ENCODE data around the gene L1TD1.
A peak's percentile ranks its signal among the peaks of the same experiment; 100 is the strongest.

Gene L1TD1

DNA sequence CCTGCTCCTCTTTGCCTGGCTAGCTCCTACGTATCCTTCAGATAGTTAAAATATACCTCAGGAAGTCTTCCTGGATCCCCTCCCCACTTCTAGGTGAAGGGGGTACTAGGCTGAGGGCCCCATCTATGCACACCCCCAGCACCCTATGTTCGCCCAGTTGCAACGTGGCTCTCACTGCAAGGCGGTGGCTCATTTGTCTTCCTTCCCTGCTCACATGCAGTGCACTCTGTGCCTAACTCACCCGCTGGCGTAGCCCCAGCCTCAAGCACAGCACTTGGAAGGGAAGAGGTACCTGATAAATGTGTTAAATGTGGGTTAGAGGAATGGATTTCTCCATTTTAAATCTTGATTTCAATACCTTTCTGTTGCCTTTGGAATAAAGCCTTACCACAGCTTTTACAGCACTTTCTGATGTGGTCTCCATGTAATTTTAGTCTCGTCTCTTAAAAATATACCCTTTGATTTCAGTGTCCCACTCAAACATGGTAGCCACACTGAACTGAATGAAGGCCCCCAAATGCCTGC is 39.3 kb downstream of the L1TD1 start:
- no peak overlapping the region for H3K4me3 ChIP-seq (ENCODE audit: low read length in 2 of 2)
- no peak for DNase-seq (ENCODE audit: low spot score)
- no peak overlapping the region for H3K23ac ChIP-seq (ENCODE audit: low read depth, low read length, poor library complexity)
- H3K4me1 ChIP-seq (ENCODE audit: control insufficient read depth in 2 of 2, insufficient read depth in 1 of 2, low read depth in 1 of 2, low read length in 2 of 2), result peaks cover 4 to 14% of the 10 kb centered on the region in 2 donors
- no peak overlapping the region for H3K14ac ChIP-seq (ENCODE audit: low read length)
- no CpG with 5 or more reads among the region's 7 CpGs for WGBS, 2 donors (ENCODE audit: extremely low coverage in 2 of 2, insufficient read length in 2 of 2, insufficient replicate concordance in 1 of 2)
- H4K91ac ChIP-seq (ENCODE audit: low read depth, low read length, poor library complexity), result no peak overlapping the region
- no peak overlapping the region for H2AK5ac ChIP-seq (ENCODE audit: low read depth, low read length)
- no peak overlapping the region for H3K27ac ChIP-seq (replicated peaks; ENCODE audit: low read length)
- H2BK120ac ChIP-seq (ENCODE audit: low read depth, low read length), result no peak overlapping the region
- H2BK12ac ChIP-seq (ENCODE audit: low read length), result no peak overlapping the region
- no peak overlapping the region for H4K8ac ChIP-seq (ENCODE audit: low read depth, low read length)
- H3K27me3 ChIP-seq (ENCODE audit: control insufficient read depth in 3 of 3, insufficient read depth in 3 of 3, low read depth in 1 of 3, low read length in 3 of 3), result no peaks in the 10 kb centered on the region
- H3K79me1 ChIP-seq (ENCODE audit: low read depth, low read length), result no peaks in the 10 kb centered on the region
- peak overlapping the region; percentile 36 for H3K18ac ChIP-seq (ENCODE audit: low read length)
- H3K9me3 ChIP-seq (replicated peaks in 1 of 2; ENCODE audit: control insufficient read depth in 2 of 2, insufficient read depth in 1 of 2, low read depth in 1 of 2, low read length in 2 of 2), result no peaks in the 10 kb centered on the region
- no peak overlapping the region for H2AFZ ChIP-seq (ENCODE audit: low read length)
- H2BK15ac ChIP-seq (ENCODE audit: low read length), result no peak overlapping the region
- H3K36me3 ChIP-seq (replicated peaks in 1 of 2; ENCODE audit: control insufficient read depth in 2 of 2, insufficient read depth in 2 of 2, low read length in 2 of 2), result no peaks in the 10 kb centered on the region
- no peak overlapping the region for H3K9ac ChIP-seq (ENCODE audit: low read depth, low read length, poor library complexity)
- H3K4ac ChIP-seq (ENCODE audit: low read length), result no peak overlapping the region
- H2BK5ac ChIP-seq (ENCODE audit: low read length), result no peak overlapping the region
- H3K4me2 ChIP-seq (ENCODE audit: insufficient read depth, low read length, poor library complexity, severe bottlenecking), result no peak overlapping the region

DNA sequence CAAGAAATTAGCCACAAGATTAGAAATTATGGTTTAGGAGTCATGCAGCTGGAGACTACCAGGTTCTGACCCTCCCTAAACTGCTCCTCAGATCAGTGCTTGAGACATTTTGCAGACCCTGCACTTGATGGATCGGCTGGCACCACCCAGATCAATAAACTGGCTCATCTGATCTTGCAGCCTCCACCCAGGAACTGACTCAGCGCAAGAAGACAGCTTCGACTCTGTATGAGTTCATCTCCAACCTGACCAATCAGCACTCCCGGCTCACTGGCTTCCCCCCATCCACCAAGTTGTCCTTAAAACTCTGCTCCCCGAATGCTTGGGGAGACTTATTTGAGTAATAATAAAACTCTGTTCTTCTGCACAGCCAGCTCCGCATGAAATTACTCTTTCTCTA is 40.0 kb downstream of the L1TD1 start:
- Histone ChIP-seq H3K27me3 (ENCODE audit: control insufficient read depth in 3 of 3, insufficient read depth in 3 of 3, low read depth in 1 of 3, low read length in 3 of 3) (no peaks in the 10 kb centered on the region), H3K4me2 (ENCODE audit: insufficient read depth, low read length, poor library complexity, severe bottlenecking) (no peak overlapping the region), H2BK5ac (ENCODE audit: low read length) (no peak overlapping the region), H2AFZ (ENCODE audit: low read length) (no peak overlapping the region), H3K4me1 (ENCODE audit: control insufficient read depth in 2 of 2, insufficient read depth in 1 of 2, low read depth in 1 of 2, low read length in 2 of 2) (peaks cover 4 to 14% of the 10 kb centered on the region in 2 donors), H3K18ac (ENCODE audit: low read length) (no peak overlapping the region), H3K23ac (ENCODE audit: low read depth, low read length, poor library complexity) (no peak overlapping the region), H3K79me1 (ENCODE audit: low read depth, low read length) (no peaks in the 10 kb centered on the region), H3K14ac (ENCODE audit: low read length) (no peak overlapping the region), H3K4me3 (ENCODE audit: low read length in 2 of 2) (no peak overlapping the region), H4K8ac (ENCODE audit: low read depth, low read length) (no peak overlapping the region), H2BK12ac (ENCODE audit: low read length) (no peak overlapping the region), H2AK5ac (ENCODE audit: low read depth, low read length) (no peak overlapping the region), H3K36me3 (replicated peaks in 1 of 2; ENCODE audit: control insufficient read depth in 2 of 2, insufficient read depth in 2 of 2, low read length in 2 of 2) (no peaks in the 10 kb centered on the region), H3K27ac (replicated peaks; ENCODE audit: low read length) (no peak overlapping the region), H4K91ac (ENCODE audit: low read depth, low read length, poor library complexity) (no peak overlapping the region), H3K9ac (ENCODE audit: low read depth, low read length, poor library complexity) (no peak overlapping the region), H3K4ac (ENCODE audit: low read length) (no peak overlapping the region), H3K9me3 (replicated peaks in 1 of 2; ENCODE audit: control insufficient read depth in 2 of 2, insufficient read depth in 1 of 2, low read depth in 1 of 2, low read length in 2 of 2) (no peaks in the 10 kb centered on the region), H2BK15ac (ENCODE audit: low read length) (no peak overlapping the region), H2BK120ac (ENCODE audit: low read depth, low read length) (no peak overlapping the region)
- DNase-seq (ENCODE audit: low spot score), result no peak
- no CpG with 5 or more reads among the region's 6 CpGs for WGBS, 2 donors (ENCODE audit: extremely low coverage in 2 of 2, insufficient read length in 2 of 2, insufficient replicate concordance in 1 of 2)

DNA sequence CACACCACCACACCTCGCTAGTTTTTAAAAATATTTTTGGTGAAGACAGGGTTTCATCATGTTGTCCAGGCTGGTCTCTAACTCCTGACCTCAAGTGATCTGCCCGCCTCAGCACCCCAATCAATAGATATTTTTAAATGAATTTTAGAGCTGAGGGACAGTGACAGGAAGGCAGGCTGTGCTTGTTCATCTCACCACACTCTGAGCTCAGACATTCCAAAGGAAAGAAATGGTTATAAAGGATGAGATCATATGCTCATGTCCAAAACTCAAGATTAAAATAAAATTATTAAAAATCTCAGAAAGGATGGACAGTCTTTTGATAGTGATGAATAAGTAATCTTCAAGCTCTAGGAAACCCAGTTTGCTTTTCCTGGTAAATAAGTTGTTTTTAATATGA is 40.9 kb downstream of the L1TD1 start:
- H3K9me3 ChIP-seq (replicated peaks in 1 of 2; ENCODE audit: control insufficient read depth in 2 of 2, insufficient read depth in 1 of 2, low read depth in 1 of 2, low read length in 2 of 2), result no peaks in the 10 kb centered on the region
- no peaks in the 10 kb centered on the region for H3K36me3 ChIP-seq (replicated peaks in 1 of 2; ENCODE audit: control insufficient read depth in 2 of 2, insufficient read depth in 2 of 2, low read length in 2 of 2)
- H2BK120ac ChIP-seq (ENCODE audit: low read depth, low read length), result no peak overlapping the region
- H3K4ac ChIP-seq (ENCODE audit: low read length), result no peak overlapping the region
- no peak overlapping the region for H3K4me2 ChIP-seq (ENCODE audit: insufficient read depth, low read length, poor library complexity, severe bottlenecking)
- H3K23ac ChIP-seq (ENCODE audit: low read depth, low read length, poor library complexity), result no peak overlapping the region
- no peaks in the 10 kb centered on the region for H3K79me1 ChIP-seq (ENCODE audit: low read depth, low read length)
- H3K14ac ChIP-seq (ENCODE audit: low read length), result no peak overlapping the region
- H3K27me3 ChIP-seq (ENCODE audit: control insufficient read depth in 3 of 3, insufficient read depth in 3 of 3, low read depth in 1 of 3, low read length in 3 of 3), result no peaks in the 10 kb centered on the region
- no peak overlapping the region for H2BK15ac ChIP-seq (ENCODE audit: low read length)
- no peak for DNase-seq (ENCODE audit: low spot score)
- H3K4me3 ChIP-seq (ENCODE audit: low read length in 2 of 2), result no peak overlapping the region
- no peak overlapping the region for H2AK5ac ChIP-seq (ENCODE audit: low read depth, low read length)
- WGBS, 2 donors (ENCODE audit: extremely low coverage in 2 of 2, insufficient read length in 2 of 2, insufficient replicate concordance in 1 of 2), result no CpG with 5 or more reads among the region's 2 CpGs
- H4K91ac ChIP-seq (ENCODE audit: low read depth, low read length, poor library complexity), result no peak overlapping the region
- H4K8ac ChIP-seq (ENCODE audit: low read depth, low read length), result no peak overlapping the region
- H2BK12ac ChIP-seq (ENCODE audit: low read length), result no peak overlapping the region
- H3K18ac ChIP-seq (ENCODE audit: low read length), result no peak overlapping the region
- H3K27ac ChIP-seq (replicated peaks; ENCODE audit: low read length), result no peak overlapping the region
- peaks cover 4 to 12% of the 10 kb centered on the region in 2 donors for H3K4me1 ChIP-seq (ENCODE audit: control insufficient read depth in 2 of 2, insufficient read depth in 1 of 2, low read depth in 1 of 2, low read length in 2 of 2)
- H2BK5ac ChIP-seq (ENCODE audit: low read length), result no peak overlapping the region
- no peak overlapping the region for H2AFZ ChIP-seq (ENCODE audit: low read length)
- H3K9ac ChIP-seq (ENCODE audit: low read depth, low read length, poor library complexity), result no peak overlapping the region

DNA sequence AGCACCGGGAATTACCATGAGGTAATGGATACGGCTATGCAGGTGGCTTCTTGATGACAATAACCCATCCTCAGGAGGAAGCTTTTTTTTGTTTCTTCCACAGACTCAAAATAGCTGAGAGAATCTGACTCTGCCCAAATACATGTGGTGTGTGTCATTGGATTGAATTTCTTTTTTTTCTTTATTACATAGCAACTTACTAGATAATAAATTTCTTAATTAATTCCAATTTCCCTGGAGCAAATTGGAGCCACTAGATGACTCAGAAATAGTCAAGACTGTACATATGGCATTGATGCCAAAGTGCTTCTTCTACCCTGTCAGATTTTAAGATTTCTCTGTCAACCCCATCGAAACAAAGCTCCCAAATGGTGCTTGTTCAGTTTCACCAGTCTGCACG is 42.7 kb downstream of the L1TD1 start:
- Histone ChIP-seq H2BK15ac (ENCODE audit: low read length) (no peak overlapping the region), H3K4ac (ENCODE audit: low read length) (no peak overlapping the region), H3K14ac (ENCODE audit: low read length) (no peak overlapping the region), H3K36me3 (replicated peaks in 1 of 2; ENCODE audit: control insufficient read depth in 2 of 2, insufficient read depth in 2 of 2, low read length in 2 of 2) (no peaks in the 10 kb centered on the region), H4K91ac (ENCODE audit: low read depth, low read length, poor library complexity) (no peak overlapping the region), H2AK5ac (ENCODE audit: low read depth, low read length) (no peak overlapping the region), H2BK5ac (ENCODE audit: low read length) (no peak overlapping the region), H3K27ac (replicated peaks; ENCODE audit: low read length) (no peak overlapping the region), H2BK120ac (ENCODE audit: low read depth, low read length) (no peak overlapping the region), H3K4me1 (ENCODE audit: control insufficient read depth in 2 of 2, insufficient read depth in 1 of 2, low read depth in 1 of 2, low read length in 2 of 2) (peaks cover 4 to 14% of the 10 kb centered on the region in 2 donors), H3K4me3 (ENCODE audit: low read length in 2 of 2) (no peak overlapping the region), H3K4me2 (ENCODE audit: insufficient read depth, low read length, poor library complexity, severe bottlenecking) (no peak overlapping the region), H3K23ac (ENCODE audit: low read depth, low read length, poor library complexity) (no peak overlapping the region), H2BK12ac (ENCODE audit: low read length) (no peak overlapping the region), H3K27me3 (ENCODE audit: control insufficient read depth in 3 of 3, insufficient read depth in 3 of 3, low read depth in 1 of 3, low read length in 3 of 3) (no peaks in the 10 kb centered on the region), H3K79me1 (ENCODE audit: low read depth, low read length) (no peaks in the 10 kb centered on the region), H2AFZ (ENCODE audit: low read length) (no peak overlapping the region), H4K8ac (ENCODE audit: low read depth, low read length) (no peak overlapping the region), H3K9ac (ENCODE audit: low read depth, low read length, poor library complexity) (no peak overlapping the region), H3K18ac (ENCODE audit: low read length) (no peak overlapping the region), H3K9me3 (replicated peaks in 1 of 2; ENCODE audit: control insufficient read depth in 2 of 2, insufficient read depth in 1 of 2, low read depth in 1 of 2, low read length in 2 of 2) (no peaks in the 10 kb centered on the region)
- DNase-seq (ENCODE audit: low spot score), result no peak
- no CpG with 5 or more reads among the region's 4 CpGs for WGBS, 2 donors (ENCODE audit: extremely low coverage in 2 of 2, insufficient read length in 2 of 2, insufficient replicate concordance in 1 of 2)

Data from neuronal stem cell (in vitro differentiated cells).